SU-DHL-6 (cell line): Measurements from ENCODE around the gene NBEA.

Experiments
- CTCF ChIP-seq: fragments of 200-600 bp; sonication (generic); IDR thresholded peaks from one replicate; pipeline ENCODE4 v1.5.1; 2017; ENCODE audit warnings: antibody characterized with exemption, mild to moderate bottlenecking, low read length, moderate library complexity; ENCODE audit not compliant: insufficient read depth, poor library complexity, severe bottlenecking
- EZH2phosphoT487 ChIP-seq: fragments of 200-600 bp; sonication (generic), shearing (Covaris generic); conservative IDR thresholded peaks from 2 replicates; pipeline ENCODE4 v1.6.1; 2018; ENCODE audit warnings: mild to moderate bottlenecking, antibody characterized with exemption, low read length, moderate library complexity, mixed read lengths

- TF ChIP-seq CTCF: no peak
- no peak for TF ChIP-seq EZH2phosphoT487
These were observed 451.8 kb downstream of the NBEA start for GRCh38 chr13:35393886-35394285.
